HG03060 (cell line): ENCODE results near the gene MYOCOS.
A peak's percentile ranks its signal among the peaks of the same experiment; 100 is the strongest.
"Not testable (repeated sequence)": the region's sequence is repeated elsewhere in the genome, so short reads cannot be mapped to it uniquely, and the experiment has no call there.

ENCODE experiments used
- ATAC-seq: cut with Tn5 transposase; IDR thresholded peaks from one replicate; pipeline ENCODE4 v1.9.1; 2021; ENCODE audit warnings: low read depth, moderate number of reproducible peaks; ENCODE audit not compliant: unreplicated experiment

MYOCOS gene, protein sequence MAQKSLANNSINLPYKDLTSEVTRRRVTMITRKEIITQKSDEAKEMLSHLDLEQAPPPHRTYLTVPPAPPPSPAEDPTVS

DNA sequence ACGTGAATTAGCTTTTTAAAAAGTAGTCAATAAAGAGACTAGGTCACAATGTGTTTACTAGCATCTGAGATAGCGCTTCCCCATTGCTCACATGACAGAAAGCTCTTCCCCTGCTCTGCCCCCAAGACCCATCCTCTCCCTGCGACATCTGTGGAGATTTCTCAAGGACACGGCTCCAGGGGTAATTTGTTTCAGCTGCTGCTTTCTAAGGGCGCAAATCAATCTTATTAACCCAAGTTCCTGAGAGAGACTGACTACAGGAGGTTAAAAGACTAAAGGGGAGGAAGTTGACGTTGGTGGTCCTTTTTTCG is at the start of gene MYOCOS:
Gene MYOCOS (plus strand): TSS at position 92 of the 311 bp plus-strand sequence. CDS start 1,641 bp downstream, outside the sequence.
- ATAC-seq, result no peak

DNA sequence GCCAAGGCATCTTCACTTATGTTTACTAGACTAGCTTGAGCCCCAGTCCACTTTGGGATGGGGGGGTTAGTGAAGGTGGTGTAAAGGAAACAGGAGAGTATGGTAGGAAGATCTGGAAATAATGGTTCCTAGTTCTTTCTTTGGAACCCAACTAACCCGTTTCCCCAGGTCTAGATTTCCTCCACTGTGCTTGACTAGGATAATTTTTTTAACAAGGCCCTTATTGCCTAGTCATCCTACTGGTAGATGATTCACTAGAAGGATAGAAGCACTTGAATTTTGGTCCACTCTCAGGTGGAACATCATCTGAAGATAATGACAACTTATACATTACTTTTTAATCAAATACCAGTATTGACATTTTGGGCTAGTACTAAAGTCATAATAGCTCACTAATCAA is 45.9 kb upstream of the MYOCOS start:
- ATAC-seq, result no peak

DNA sequence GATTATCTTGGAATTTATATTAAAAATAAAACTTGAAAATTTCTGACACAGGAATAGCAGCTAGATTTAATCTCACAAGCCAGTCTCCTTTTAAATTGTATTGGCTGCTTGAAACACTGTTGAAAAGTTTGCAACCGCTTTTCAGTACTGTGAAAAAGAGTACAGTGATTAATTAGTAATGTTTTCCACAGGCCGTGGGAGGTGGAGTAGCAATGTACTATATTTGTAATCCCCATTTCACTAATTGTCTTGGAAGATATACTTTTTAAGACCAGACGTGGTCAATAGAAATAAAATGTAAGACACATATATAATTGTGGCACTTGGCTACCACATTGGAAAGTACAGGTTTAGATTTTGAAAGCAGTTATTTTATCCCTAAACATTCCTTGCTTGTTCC is 40.8 kb upstream of the MYOCOS start:
- no peak for ATAC-seq

DNA sequence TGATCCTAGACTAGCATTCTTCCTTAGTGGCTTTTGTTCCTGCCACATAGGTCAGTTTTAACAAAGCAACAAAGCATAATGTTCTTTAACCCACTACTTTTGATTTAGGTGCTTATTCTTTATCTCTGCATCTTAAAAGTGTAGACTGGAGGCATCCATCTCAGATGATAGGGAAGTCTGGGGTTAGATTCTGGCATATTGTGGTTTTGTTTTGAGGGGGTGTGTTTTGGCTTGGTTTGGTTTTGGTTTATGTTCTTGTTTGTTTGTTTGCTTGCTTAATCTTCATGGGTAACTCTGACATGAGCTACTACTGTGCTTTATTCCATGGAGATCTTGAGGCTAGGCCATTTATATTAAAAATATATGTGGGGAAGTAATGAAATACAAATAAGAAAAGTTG is 40.3 kb upstream of the MYOCOS start:
- ATAC-seq, result no peak

DNA sequence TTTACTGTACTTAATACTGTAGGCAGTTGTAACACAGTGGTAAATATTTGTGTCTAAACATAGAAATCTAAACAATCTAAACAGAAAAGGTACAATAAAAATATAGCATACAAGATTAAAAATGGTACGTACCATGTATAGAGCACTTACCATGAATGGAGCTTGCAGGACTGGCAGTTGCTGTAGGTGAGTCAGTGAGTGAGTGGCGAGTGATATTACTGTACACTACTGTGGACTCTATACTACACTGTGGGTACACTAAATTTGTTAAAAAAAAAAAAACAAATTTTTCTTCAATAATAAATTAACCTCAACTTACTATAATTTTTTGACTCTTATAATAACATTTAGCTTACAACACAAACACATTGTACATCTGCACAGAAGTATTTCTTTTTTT is 39.5 kb upstream of the MYOCOS start:
- ATAC-seq, result no peak

DNA sequence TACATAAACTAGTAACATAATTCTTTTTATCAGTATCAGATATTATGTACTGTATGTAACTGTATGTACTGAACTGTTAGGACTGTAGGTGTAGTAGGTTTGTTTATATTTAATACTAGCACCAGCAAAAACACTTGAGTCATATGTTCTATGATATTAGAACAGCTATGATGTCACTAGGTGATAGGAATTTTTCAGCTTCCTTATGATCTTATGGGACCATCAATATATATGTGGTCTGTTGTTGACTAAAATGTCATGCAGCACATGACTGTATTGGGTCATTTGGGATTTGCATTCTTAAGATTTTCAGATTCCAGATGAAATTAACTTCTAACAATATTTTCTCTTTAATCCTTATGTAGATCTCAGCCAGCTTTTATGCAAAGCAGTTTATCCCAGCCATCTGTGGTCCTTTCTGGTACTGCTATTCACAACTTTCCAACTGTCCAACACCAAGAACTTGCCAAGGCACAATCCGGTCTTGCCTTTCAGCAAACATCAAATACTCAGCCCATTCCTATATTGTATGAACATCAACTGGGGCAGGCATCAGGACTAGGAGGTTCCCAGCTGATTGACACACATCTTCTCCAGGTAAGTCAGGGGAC is 38.3 kb upstream of the MYOCOS start:
- ATAC-seq, result no peak

DNA sequence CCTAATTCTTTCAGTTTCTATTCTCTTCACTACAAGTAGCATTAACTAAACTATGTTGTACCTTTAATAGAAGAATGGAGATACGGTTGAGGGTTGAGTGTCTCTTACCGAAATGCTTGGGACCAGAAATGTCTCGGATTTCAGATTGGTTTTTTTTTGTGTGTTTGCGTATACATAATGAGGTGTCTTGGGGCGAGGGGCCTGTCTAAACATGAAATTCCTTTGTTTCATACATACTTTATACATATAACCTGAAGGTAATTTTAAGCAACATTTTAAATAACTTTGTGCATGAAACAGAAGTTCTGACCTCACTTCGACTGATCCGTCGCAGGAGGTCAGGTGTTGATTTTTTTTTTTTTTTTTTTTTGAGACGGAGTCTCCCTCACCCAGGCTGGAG is 36.3 kb upstream of the MYOCOS start:
- no peak for ATAC-seq

DNA sequence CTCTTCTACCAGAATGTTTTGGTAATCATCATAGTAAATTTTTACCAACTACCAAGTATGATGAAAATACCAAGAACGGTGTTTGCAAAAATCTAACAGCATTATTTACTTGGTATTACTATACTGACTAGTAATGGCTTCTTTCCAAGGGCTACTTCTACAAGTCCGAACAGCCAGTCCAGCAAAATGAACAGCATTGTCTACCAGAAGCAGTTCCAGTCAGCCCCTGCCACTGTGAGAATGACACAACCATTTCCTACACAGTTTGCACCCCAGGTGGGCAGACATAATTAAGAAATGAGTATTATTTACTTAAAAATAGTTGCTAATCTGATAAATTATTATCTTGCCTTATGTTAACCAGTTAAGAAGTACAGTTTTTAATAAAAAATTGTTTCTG is 33.8 kb upstream of the MYOCOS start:
- no peak for ATAC-seq

DNA sequence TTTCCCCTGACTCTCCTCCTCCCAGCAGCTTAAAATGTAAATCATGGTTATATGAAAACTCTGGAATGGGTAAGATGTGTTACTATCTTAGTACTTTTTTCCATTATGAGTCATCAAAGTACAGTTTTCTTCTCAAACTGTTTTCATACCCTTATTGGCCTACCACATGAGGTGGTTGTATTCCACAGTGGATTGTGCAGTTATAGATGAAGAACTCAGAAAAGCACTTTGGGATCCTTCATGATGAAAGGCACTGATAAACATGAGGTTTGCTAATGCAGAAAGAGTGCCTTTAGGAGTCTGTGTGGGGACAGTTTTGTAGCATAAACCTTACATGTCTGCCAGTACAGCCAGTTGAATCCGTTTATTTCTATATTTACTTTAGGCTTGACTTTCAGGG is 32.0 kb upstream of the MYOCOS start:
- no peak for ATAC-seq

DNA sequence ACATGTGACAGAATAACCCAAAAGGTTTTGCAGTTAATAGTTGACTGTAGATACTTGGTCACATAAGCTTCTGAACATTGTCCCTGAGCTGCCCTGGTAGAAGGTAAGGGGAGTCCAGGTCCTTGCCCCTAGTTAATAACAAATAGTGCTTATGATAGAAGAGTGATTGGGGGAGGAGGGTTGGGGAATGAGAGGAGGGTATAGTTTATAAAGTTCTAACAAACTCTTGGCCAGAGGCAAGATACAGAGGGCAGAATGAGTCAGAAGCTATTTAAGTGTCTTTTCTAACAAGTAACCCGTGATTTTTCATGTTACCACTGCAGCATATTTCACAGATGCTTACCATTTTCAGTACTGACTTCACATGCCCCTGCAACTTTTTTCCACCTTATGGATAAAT is 26.7 kb upstream of the MYOCOS start:
- no peak for ATAC-seq

DNA sequence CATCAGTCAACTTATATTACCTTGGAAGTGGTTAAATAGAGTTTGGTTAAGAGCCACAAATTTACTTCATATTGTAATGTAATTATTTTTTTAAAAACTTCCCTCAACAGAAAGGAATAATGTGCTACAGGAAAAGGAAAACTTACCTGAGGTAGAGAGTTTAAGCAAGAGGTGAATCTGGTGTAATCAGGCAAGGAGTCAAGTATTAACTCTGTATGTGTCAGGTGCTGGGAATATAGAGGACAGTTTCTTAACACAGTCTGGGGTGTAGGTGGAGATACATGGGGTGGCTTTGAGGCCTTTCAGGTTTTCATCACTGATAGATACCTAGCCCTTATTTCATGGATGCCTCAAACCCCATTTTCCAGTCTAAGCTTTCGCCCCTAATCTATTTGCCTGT is 25.9 kb upstream of the MYOCOS start:
- no peak for ATAC-seq

DNA sequence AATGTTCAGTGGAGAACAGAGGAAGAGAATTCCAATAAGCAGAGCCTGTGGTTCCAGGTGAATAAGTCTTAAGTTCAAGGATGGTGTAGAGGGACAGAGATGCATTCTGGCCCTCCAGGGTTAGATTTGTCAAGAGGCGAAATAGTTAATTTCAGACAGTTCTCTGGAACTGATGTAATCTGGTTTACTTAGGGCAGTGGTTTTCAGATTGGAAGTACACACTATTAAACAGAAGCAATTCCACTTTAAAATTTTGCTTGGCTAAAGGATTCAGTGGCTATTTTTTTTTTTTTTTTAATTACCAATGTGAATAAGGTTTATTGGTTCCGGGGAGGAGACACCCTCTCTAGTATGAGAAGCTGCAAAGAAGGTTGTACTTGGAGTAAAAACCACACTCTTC is 25.3 kb upstream of the MYOCOS start:
- no peak for ATAC-seq

DNA sequence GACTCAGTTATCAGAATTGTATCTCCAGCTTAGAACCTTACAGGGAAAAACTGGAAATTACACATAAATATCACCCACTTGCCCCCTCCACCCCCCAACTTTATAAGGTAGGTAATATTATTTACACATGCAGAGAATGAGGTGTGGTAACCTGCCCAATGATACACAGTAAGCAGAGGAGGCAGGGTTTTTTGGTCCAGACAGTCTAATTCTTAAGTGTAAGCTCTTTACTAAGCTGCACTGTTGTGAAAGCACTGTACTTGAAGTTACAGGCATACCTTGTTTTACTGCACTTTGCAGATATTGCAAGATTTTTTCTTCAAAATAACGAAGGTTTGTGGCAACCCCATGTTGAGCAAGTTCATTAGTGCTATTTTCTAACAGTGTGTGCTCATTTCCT is 24.8 kb upstream of the MYOCOS start:
- no peak for ATAC-seq

DNA sequence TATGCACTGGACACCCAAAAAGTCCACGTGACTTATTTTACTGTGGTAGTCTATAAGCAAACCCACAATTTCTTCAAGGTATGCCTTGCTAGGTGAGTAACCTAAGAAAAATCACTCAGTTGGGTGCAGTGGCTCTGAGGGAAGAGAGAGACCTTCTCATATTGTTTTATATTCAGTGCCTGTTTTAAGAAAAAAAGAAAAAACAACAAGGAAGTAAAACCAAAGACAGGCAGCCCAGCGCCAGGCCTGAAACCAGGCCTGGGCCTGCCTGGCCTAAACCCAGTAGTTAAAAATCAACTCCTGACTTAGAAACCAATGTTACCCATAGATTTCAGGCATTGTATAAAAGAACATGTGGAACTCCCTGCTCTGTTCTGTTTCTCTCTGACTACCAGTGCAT is 21.7 kb upstream of the MYOCOS start:
- not testable (repeated sequence) for ATAC-seq

DNA sequence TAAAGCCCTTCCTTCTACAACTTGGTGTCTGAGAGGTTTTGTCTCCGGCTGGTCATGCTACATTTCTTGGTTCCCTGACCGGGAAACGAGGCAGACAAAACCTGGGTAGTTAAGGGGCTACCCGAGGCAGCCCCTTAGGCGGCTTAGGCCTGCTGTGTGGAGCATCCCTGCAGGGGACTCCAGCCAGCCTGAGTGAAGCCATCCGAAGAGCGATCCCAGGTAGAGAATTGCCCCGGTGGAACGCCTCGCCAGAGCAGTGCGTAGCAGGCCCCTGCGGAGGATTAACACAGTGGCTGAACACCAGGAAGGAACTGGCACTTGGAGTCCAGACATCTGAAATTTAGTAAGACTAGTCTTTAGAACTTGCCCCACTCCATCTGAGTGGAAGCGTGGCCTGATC is 21.2 kb upstream of the MYOCOS start:
- ATAC-seq, result no peak

DNA sequence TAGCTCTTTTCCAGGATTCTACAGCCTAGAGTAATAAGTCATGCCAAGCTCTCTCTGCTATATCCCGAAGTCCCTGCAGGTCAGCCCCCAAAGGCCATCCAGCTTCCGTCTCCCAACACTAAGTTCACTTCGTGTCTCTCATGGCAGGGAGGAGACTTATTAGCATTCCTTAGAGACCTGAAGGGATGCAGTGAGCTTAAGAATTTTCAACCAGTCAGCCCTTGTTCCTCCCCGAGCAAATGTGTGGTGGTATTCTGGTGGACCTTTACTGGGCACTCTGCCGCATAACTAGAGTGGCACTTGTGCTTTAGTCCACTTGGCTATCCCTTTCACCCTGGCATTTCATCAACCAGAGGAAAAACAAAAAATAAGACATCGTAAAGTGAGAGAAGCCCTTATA is 19.0 kb upstream of the MYOCOS start:
- ATAC-seq, result not testable (repeated sequence)

DNA sequence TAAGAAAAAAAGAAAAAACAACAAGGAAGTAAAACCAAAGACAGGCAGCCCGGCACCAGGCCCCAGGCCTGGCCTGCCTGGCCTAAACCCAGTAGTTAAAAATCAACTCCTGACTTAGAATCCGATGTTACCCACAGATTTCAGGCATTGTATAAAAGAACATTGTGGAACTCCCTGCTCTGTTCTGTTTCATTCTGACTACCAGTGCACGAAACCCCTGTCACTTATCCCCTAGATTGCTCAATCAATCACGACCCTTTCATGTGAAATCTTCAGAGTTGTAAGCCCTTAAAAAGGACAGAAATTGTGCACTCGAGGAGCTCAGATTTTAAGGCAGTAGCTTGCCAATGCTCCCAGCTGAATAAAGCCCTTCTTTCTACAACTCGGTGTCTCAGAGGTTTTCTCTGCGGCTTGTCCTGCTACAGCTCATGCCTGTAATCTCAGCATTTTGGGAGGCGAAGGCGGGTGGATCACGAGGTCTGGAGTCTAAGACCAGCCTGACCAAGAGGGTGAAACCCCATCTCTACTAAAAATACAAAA is 15.6 kb upstream of the MYOCOS start:
- peak; percentile 40 for ATAC-seq

DNA sequence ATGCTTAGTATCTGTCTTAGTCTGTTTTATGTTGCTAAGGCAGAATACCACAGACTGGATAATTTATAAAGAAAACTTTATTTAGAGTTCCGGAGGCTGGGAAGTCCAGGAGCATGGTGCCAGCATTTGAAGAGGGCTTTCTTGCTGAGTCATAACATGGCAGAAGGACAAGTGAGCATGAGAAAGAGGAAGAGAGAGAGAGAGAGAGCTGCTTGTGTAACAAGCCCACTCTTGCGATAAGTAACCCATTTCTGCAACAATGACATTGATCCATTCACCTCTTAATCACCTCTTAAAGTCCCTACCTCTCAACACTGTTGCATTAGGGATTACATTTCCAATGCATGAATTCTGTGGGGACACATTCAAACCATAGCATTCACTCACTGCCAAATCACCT is 11.7 kb upstream of the MYOCOS start:
- peak; percentile 44 for ATAC-seq

DNA sequence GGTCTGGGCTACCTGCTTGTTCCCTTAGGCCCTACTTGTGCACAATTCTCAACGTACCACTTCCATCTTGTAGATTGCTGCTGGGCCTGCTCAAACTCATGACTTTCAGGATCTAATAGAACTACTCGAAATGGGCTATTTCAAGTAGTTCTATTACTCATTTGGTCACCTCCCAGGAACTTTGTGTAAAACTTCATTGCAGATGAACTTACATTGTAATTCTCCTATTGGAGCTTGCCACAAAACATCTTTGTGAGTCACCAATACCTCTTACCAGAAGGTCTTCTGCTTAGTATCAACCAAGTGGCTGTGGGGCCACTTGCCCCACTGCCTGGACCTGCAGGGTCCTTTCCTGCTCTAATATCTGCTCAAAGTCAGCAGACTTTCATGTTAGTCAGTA is 10.7 kb upstream of the MYOCOS start:
- no peak for ATAC-seq

DNA sequence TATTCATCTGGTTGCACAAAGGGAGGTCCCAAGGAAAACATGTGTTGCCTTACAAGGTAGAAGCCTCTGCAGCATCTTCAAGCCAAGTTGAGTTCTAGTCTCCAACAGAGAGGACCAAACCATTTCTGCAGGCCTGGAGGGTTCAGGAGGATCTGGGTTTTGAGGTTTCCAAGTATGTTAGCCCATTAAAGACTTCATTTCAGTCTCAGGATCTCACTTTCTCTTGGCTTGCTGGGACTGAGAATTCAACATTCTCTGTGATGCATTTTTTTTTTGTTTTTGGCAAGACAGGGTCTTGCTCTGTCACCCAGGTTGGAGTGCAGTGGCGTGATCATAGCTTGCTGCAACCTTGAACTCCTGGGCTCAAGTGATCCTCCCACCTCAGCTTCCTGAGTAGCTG is 8.8 kb upstream of the MYOCOS start:
- no peak for ATAC-seq

DNA sequence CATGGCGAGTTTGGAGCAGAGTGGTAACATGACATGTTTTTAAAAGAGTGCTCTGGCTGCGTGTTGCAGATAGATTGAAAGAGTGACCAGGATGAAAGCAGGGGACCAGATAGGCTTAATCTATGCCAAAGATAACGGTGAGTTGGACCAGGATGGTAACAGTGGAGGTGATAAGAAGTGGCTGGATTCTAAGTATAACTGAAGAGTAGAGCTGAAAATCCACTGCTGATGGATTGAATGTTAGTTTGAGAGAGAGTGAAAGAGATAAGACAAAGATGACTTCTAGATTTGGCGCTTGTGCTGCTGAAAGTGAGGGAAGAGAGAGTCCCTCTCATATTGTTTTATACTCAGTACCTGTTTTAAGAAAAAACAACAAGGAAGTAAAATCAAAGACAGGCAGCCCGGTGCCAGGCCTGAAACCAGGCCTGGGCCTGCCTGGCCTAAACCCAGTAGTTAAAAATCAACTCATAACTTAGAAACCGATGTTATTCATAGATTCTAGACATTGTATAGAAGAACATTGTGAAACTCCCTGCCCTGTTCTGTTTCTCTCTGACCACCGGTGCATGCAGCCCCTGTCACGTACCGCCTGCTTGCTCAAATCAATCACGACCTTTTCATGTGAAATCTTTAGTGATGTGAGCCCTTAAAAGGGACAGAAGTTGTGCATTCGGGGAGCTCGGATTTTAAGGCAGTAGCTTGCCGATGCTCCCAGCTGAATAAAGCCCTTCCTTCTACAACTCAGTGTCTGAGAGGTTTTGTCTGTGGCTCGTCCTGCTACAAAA is 6.7 kb upstream of the MYOCOS start:
- not testable (repeated sequence) for ATAC-seq

DNA sequence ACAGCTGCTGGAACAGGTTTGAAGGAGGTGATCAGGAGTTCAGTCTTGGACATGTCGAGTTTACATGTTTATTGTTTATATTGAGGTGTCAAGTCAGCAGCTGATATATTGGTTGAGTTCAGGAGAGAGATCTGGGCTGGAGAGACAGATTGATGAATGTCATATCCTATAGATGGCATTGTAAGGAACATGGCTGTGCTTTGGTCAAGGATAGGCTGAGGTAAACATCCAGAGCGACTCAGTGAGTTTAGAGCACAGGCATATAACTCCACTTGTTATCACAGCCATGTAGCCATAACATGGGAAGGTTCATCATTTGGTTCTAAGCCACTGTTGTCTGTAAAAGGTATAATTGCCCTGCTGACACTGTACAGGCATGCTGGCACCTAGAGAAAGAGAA is 5.5 kb upstream of the MYOCOS start:
- no peak for ATAC-seq
